Panc1 (cell line): ENCODE data around the gene TATDN3. TPM values are rescaled to one million over a fixed set of nuclear protein-coding genes. Genes with fewer than 3 reads are reported as not detected.
A peak's percentile ranks its signal among the peaks of the same experiment; 100 is the strongest.

Experiments used
- ATAC-seq: fragments of 200-7000 bp; cut with Tn5 transposase; 2 replicates; pipeline ENCODE4 v1.9.1; 2020; ENCODE audit warnings: mild to moderate bottlenecking, moderate library complexity
- BruUV-seq: library from RNA; stranded (reverse); fragments of 400-500 nt; replicated peaks from 2 replicates; lab custom pipeline; 2021; lab: Mats Ljungman, UMichigan
- CTCF ChIA-PET: fragments of 300-600 bp; sonication (Branson Sonifier 250); formaldehyde crosslinking; loops from one replicate; lab custom pipeline; 2022; ENCODE audit warnings: antibody characterized with exemption; lab: Charles Lee
- POLR2A ChIA-PET: fragments of 300-600 bp; sonication (Branson Sonifier 250); formaldehyde crosslinking; loops from one replicate; lab custom pipeline; 2022; ENCODE audit warnings: antibody characterized with exemption; lab: Charles Lee
- DNase-seq: peaks from one replicate; pipeline ENCODE4 v3.0.0-alpha.2; 2010; ENCODE audit warnings: low read depth, low spot score
- H3K27ac ChIP-seq: 2 replicates; pipeline ENCODE4 v1.5.1; 2011; ENCODE audit warnings: mild to moderate bottlenecking, low read length, inconsistent platforms
- H3K27me3 ChIP-seq: fragments of 200-500 bp; sonication (Bioruptor generic); 2 replicates; pipeline ENCODE4 v1.6.0; 2014; ENCODE audit warnings: low read length, inconsistent platforms; ENCODE audit not compliant: control insufficient read depth, insufficient read depth
- H3K36me3 ChIP-seq: fragments of 200-500 bp; sonication (Bioruptor generic); 2 replicates; pipeline ENCODE4 v1.5.1; 2014; ENCODE audit warnings: inconsistent platforms, mild to moderate bottlenecking, low read length, moderate library complexity; ENCODE audit not compliant: control insufficient read depth, insufficient read depth
- H3K4me1 ChIP-seq: 2 replicates; pipeline ENCODE4 v1.5.1; 2011; ENCODE audit warnings: inconsistent platforms, mild to moderate bottlenecking, low read length, moderate library complexity; ENCODE audit not compliant: control insufficient read depth, insufficient read depth
- H3K4me3 ChIP-seq, 2 experiments: 2 replicates each; pipeline ENCODE4 v1.5.1; 2011 to 2012; ENCODE audit warnings: low read depth in 2 of 2, low read length in 2 of 2, mild to moderate bottlenecking in 2 of 2, inconsistent platforms in 1 of 2, moderate library complexity in 1 of 2
- H3K9me3 ChIP-seq: fragments of 200-500 bp; sonication (Bioruptor generic); 2 replicates; pipeline ENCODE4 v1.5.1; 2014; ENCODE audit warnings: low read depth, mild to moderate bottlenecking, inconsistent platforms, low read length, moderate library complexity; ENCODE audit not compliant: control insufficient read depth, insufficient read depth
- POLR2AphosphoS5 ChIP-seq: IDR thresholded peaks from 2 replicates; pipeline ENCODE4 v1.6.1; 2012; ENCODE audit warnings: mild to moderate bottlenecking, low read depth, low read length, moderate library complexity
- REST ChIP-seq, 2 experiments: IDR thresholded peaks; 2 replicates each; pipeline ENCODE4 v1.6.1; 2011 to 2012; ENCODE audit warnings: low read depth in 2 of 2, control low read depth in 1 of 2, low read length in 1 of 2, mild to moderate bottlenecking in 1 of 2, moderate library complexity in 1 of 2; ENCODE audit not compliant: insufficient read depth in 1 of 2
- SIN3A ChIP-seq: IDR thresholded peaks from 2 replicates; pipeline ENCODE4 v1.6.1; 2012; ENCODE audit warnings: low read depth, mild to moderate bottlenecking, low read length, moderate library complexity, borderline replicate concordance; ENCODE audit not compliant: insufficient read depth
- TCF7L2 ChIP-seq: IDR thresholded peaks from 2 replicates; pipeline ENCODE4 v1.6.1; 2011; ENCODE audit warnings: mild to moderate bottlenecking, low read depth, low read length, inconsistent platforms
- in situ Hi-C: cut with HindIII; loops from 2 replicates; pipeline ENCODE4 v1.10.0; 2016; ENCODE audit warnings: low sequenced_read_pairs, low pct_unique_long_range_greater_than_20kb
- intact Hi-C: fragments of 100-400 bp; cut with micrococcal nuclease; formaldehyde crosslinking; loops from one replicate; pipeline ENCODE4 v1.10.0; 2022; ENCODE audit not compliant: unreplicated experiment
- total RNA-seq: library from RNA; stranded (reverse); gene quantifications from one replicate; pipeline ENCODE4 v1.2.1, GENCODE V29; 2021; ENCODE audit not compliant: unreplicated experiment
- TF ChIP-seq, protein P1 (sequence below): fragments of 450-650 bp; IDR thresholded peaks from 2 replicates; pipeline ENCODE4 v1.5.1; 2017; ENCODE audit warnings: mild to moderate bottlenecking

Gene TATDN3
- total RNA-seq, 1 experiment from 2014 or later = 9.5 TPM

DNA sequence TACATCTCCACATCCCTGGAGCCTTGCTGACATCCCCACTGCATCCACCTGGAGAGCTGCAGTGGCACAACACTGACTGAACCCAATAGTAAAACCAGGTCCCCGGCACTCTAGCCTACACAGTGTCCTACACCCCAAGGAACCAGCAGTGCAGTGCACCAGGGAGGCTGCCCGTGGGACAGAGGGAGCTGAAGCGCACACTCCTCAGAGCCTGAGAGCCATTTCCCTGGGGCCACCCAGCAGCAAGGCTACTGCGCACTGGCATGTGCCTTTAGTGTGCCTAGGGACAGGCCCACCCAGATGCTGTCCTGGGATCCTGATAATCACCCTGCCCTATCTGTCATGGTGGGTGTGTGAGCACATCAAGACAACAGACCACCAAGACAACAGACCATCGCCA, 32.0 kb upstream of the TATDN3 start:
- H3K4me1 ChIP-seq = no peaks in the 10 kb centered on the region
- H3K27me3 ChIP-seq = no peaks in the 10 kb centered on the region
- in situ Hi-C loops = no loop called here
- CTCF ChIA-PET = no interaction called here
- no peak overlapping the region for H3K4me3 ChIP-seq
- no peak for DNase-seq
- H3K36me3 ChIP-seq = no peaks in the 10 kb centered on the region
- no peak for TF ChIP-seq REST (IDR thresholded peaks at IDR 0.05; ENCODE audit: insufficient read depth in 1 of 2, low read depth in 2 of 2, low read length in 1 of 2)
- TF ChIP-seq, protein P1, sequence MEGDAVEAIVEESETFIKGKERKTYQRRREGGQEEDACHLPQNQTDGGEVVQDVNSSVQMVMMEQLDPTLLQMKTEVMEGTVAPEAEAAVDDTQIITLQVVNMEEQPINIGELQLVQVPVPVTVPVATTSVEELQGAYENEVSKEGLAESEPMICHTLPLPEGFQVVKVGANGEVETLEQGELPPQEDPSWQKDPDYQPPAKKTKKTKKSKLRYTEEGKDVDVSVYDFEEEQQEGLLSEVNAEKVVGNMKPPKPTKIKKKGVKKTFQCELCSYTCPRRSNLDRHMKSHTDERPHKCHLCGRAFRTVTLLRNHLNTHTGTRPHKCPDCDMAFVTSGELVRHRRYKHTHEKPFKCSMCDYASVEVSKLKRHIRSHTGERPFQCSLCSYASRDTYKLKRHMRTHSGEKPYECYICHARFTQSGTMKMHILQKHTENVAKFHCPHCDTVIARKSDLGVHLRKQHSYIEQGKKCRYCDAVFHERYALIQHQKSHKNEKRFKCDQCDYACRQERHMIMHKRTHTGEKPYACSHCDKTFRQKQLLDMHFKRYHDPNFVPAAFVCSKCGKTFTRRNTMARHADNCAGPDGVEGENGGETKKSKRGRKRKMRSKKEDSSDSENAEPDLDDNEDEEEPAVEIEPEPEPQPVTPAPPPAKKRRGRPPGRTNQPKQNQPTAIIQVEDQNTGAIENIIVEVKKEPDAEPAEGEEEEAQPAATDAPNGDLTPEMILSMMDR = no peak
- TF ChIP-seq SIN3A = no peak
- TF ChIP-seq TCF7L2 = no peak
- TF ChIP-seq POLR2AphosphoS5 = no peak
- H3K9me3 ChIP-seq = no peaks in the 10 kb centered on the region
- intact Hi-C loops = no loop called here
- POLR2A ChIA-PET = no interaction called here
- H3K27ac ChIP-seq = no peak overlapping the region
- BruUV-seq = no TSS peak
- peak; percentile 51; the same call in 1 of the 2 replicates for ATAC-seq

GRCh38 chr1:212760126-212760823, 31.4 kb upstream of the TATDN3 start:
- no peaks in the 10 kb centered on the region for H3K36me3 ChIP-seq
- no peak overlapping the region for H3K27ac ChIP-seq
- in situ Hi-C loops (no loop called here), intact Hi-C loops (no loop called here)
- peak; percentile 81 for ATAC-seq
- TF ChIP-seq SIN3A = no peak
- TF ChIP-seq, protein P1 = peak; percentile 70
- TF ChIP-seq TCF7L2 = no peak
- no peak for TF ChIP-seq POLR2AphosphoS5
- no peak for TF ChIP-seq REST (IDR thresholded peaks at IDR 0.05; ENCODE audit: insufficient read depth in 1 of 2, low read depth in 2 of 2, low read length in 1 of 2)
- no peaks in the 10 kb centered on the region for H3K27me3 ChIP-seq
- no peaks in the 10 kb centered on the region for H3K4me1 ChIP-seq
- H3K9me3 ChIP-seq = no peaks in the 10 kb centered on the region
- no peak for DNase-seq
- CTCF ChIA-PET = no interaction called here
- POLR2A ChIA-PET = no interaction called here
- H3K4me3 ChIP-seq = no peak overlapping the region
- BruUV-seq = no TSS peak
